Suprapubic skin (tissue), 4 donors: Measurements from ENCODE around the gene ISYNA1.

Experiments
- EP300 ChIP-seq: sonication (generic); formaldehyde crosslinking; IDR thresholded peaks from one replicate; pipeline ENCODE4 v1.6.1; 2017; ENCODE audit warnings: antibody characterized with exemption
- POLR2AphosphoS5 ChIP-seq, 3 donors: sonication (generic); formaldehyde crosslinking; IDR thresholded peaks; one replicate each; pipeline ENCODE4 v1.6.1; 2017; ENCODE audit warnings: antibody characterized with exemption in 3 of 3
- TF ChIP-seq, protein P1 (sequence below), 2 donors: fragments of 200-600 bp in 1 of 2; fragments of 450-650 bp in 1 of 2; sonication (generic) in 1 of 2; IDR thresholded peaks; one replicate each; pipeline ENCODE4 v1.5.1; 2016 to 2019; ENCODE audit warnings: antibody characterized with exemption in 2 of 2, mild to moderate bottlenecking in 1 of 2, moderate library complexity in 1 of 2

DNA sequence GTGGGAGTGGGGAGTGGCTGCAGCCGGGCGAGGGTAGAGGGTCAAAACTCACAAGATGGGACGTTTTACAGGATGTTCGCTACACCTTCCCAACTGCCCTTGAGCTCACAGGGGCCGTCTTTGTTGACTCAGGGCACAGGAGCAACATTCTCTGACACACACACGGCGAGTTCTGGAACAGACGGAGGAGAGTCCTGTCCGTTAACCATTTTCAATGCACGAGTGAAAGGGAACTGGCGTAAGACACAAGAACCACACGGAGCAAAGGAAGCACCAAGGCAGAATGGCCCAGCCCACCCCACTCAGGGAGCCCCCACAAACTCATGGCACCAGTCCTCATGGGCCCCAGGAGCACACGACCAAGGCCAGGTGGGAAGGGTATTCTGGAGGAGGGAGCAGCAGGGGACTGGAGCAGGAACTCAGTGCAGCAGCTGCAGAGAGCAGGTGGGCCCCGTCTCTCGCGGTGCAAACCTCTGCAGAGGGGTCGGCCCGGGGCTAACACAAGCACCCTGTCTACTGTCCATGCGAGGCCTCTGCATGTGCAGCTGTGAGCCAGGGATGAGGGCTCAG, 37.9 kb upstream of the ISYNA1 start:
- TF ChIP-seq POLR2AphosphoS5 (IDR thresholded peaks at IDR 0.05) (no peak), EP300 (no peak)
- TF ChIP-seq, protein P1, sequence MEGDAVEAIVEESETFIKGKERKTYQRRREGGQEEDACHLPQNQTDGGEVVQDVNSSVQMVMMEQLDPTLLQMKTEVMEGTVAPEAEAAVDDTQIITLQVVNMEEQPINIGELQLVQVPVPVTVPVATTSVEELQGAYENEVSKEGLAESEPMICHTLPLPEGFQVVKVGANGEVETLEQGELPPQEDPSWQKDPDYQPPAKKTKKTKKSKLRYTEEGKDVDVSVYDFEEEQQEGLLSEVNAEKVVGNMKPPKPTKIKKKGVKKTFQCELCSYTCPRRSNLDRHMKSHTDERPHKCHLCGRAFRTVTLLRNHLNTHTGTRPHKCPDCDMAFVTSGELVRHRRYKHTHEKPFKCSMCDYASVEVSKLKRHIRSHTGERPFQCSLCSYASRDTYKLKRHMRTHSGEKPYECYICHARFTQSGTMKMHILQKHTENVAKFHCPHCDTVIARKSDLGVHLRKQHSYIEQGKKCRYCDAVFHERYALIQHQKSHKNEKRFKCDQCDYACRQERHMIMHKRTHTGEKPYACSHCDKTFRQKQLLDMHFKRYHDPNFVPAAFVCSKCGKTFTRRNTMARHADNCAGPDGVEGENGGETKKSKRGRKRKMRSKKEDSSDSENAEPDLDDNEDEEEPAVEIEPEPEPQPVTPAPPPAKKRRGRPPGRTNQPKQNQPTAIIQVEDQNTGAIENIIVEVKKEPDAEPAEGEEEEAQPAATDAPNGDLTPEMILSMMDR (IDR thresholded peaks at IDR 0.05) = no peak
